Measurements from ENCODE around the gene SENP3. TPM values are rescaled to one million over a fixed set of nuclear protein-coding genes. Genes with fewer than 3 reads are reported as not detected.

The SENP3 gene
- total and polyA plus RNA-seq, 11 donors = 26.4 to 65.5 (median 29.1) TPM

DNA sequence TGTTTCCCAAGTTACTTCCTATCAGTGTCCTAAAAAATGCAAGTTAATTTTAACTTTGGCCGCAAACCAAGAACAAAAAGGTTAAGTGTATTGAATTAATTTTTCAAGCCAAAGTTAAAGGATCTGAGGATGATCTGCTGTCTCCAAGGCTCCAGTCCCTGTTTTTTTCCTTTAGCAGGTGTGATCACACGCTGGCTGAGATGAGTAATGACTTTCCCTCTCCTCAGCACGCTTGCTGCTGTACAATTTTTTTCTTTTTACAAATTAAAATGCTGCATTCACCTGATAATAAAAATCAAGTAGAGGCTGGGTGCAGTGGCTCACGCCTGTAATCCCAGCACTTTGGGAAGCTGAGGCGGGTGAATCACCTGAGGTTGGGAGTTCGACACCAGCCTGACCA, 16.8 kb upstream of the SENP3 start:
- no peak for TF ChIP-seq POLR2A (IDR thresholded peaks at IDR 0.05)
- TF ChIP-seq, protein P1, sequence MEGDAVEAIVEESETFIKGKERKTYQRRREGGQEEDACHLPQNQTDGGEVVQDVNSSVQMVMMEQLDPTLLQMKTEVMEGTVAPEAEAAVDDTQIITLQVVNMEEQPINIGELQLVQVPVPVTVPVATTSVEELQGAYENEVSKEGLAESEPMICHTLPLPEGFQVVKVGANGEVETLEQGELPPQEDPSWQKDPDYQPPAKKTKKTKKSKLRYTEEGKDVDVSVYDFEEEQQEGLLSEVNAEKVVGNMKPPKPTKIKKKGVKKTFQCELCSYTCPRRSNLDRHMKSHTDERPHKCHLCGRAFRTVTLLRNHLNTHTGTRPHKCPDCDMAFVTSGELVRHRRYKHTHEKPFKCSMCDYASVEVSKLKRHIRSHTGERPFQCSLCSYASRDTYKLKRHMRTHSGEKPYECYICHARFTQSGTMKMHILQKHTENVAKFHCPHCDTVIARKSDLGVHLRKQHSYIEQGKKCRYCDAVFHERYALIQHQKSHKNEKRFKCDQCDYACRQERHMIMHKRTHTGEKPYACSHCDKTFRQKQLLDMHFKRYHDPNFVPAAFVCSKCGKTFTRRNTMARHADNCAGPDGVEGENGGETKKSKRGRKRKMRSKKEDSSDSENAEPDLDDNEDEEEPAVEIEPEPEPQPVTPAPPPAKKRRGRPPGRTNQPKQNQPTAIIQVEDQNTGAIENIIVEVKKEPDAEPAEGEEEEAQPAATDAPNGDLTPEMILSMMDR (IDR thresholded peaks at IDR 0.05) = no peak
- WGBS, 4 donors = 60 to 70% (median 63%) methylated on average over 6 of the region's 6 CpGs
- no peaks in the 10 kb centered on the region for H3K27me3 ChIP-seq
- intact Hi-C loops (cut with DNase I) = no loop called here
- ATAC-seq = no peak
- peak overlapping the region in 7 of 12 donors; percentile 5 to 44 (median 29) for H3K27ac ChIP-seq
- H3K4me3 ChIP-seq = no peak overlapping the region
- peaks cover 0 to 34% (median 14%) of the 10 kb centered on the region in 12 donors for H3K4me1 ChIP-seq
- DNase-seq = no peak
- no peaks in the 10 kb centered on the region for H3K9me3 ChIP-seq
- no peaks in the 10 kb centered on the region for H3K36me3 ChIP-seq

DNA sequence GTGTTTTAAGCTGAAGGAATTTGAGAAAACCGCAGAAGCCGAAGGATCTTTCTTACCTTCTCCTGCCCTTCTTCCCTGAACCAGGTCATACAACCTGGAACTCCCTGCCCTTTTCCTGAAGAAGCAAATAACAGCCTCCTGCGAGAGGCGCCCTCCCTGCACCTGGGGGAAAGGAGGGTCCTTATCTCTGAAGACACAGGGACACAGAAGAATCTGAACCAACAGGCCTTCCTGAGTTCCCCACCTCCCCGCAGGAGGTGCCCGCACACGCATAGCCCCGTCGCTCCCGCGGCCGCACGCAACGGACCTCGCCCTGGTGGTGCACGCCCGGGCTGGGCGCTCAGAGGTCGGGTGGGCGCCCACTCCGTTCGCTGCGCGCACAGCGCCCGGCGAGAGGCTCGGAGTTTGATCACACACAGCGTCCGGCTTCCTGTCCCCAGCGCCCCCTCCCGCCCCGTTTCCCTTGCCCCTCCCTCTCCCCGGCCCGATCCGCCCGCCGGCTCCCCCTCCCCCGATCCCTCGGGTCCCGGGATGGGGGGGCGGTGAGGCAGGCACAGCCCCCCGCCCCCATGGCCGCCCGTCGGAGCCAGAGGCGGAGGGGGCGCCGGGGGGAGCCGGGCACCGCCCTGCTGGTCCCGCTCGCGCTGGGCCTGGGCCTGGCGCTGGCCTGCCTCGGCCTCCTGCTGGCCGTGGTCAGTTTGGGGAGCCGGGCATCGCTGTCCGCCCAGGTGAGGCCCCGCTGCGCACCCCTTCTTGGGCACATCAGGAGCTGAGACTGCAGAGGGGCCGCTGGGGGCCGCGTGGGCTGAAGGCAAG, 12.9 kb upstream of the SENP3 start, which contains the start of gene TNFSF12:
Gene TNFSF12 (plus strand): TSS at position 474 of the 816 bp plus-strand sequence. CDS start 96 bp downstream, at position 570.
- peaks cover 0 to 54% (median 20%) of the 10 kb centered on the region in 12 donors for H3K4me1 ChIP-seq
- peak within 1 kb of the TSS; percentile 41 to 96 (median 74) for H3K4me3 ChIP-seq
- no peaks in the 10 kb centered on the region for H3K27me3 ChIP-seq
- DNase-seq (peak; percentile 68 to 89 (median 87)), ATAC-seq (peak; percentile 55 to 89 (median 86))
- peak within 1 kb of the TSS; percentile 75 to 98 (median 95) for H3K27ac ChIP-seq
- peaks cover 0 to 19% (median 6%) of the 10 kb centered on the region in 9 donors for H3K36me3 ChIP-seq
- peak in 1 of 2 donors; percentile 61 for TF ChIP-seq POLR2A (IDR thresholded peaks at IDR 0.05)
- TF ChIP-seq, protein P1 (IDR thresholded peaks at IDR 0.05) = peak in 6 of 12 donors; percentile 4 to 41 (median 25)
- H3K9me3 ChIP-seq = no peaks in the 10 kb centered on the region
- intact Hi-C loops (cut with DNase I) = no loop called here
- WGBS, 4 donors = 2 to 4% (median 2%) methylated on average over 35 to 65 of the region's 65 CpGs

DNA sequence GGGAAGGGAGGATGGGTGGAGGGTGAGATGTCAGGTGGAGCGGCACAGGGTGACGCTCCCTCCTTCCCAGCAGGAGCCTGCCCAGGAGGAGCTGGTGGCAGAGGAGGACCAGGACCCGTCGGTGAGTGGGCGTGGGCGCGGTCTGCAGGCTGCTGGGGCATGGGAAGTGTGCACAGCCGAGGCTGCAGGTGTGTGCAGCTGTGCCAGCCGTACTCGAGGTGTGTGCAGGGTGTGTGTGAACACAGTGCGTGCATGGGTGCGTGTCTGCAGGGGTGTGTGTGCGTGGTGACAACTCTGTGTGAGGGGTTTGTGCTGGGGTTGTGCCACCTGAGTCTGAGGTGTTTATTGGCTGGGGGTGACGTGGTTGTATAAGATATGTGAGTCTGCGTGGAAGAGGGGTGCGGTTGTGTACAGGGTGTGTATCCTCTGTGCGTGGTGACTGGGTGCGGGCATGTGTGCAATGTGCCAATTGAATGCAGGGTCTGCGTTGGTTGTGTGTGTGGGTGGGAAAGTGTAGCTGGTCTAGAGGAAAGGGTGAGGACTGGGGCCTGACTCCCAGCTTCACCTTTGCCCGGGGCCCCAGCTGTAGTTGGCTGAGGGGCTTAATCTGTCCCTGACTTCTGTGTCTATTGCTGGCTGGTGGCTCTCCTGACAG, 12.2 kb upstream of the SENP3 start:
- ATAC-seq (peak; percentile 9 to 73 (median 56)), DNase-seq (no peak)
- Histone ChIP-seq H3K27me3 (no peaks in the 10 kb centered on the region), H3K4me1 (peaks cover 0 to 58% (median 19%) of the 10 kb centered on the region in 12 donors), H3K9me3 (no peaks in the 10 kb centered on the region), H3K4me3 (peak overlapping the region; percentile 41 to 96 (median 74)), H3K36me3 (peaks cover 0 to 21% (median 6%) of the 10 kb centered on the region in 9 donors), H3K27ac (peak overlapping the region; percentile 75 to 98 (median 95))
- 33 to 51% (median 47%) methylated on average over 20 of the region's 20 CpGs for WGBS, 4 donors
- intact Hi-C loops (cut with DNase I) = loop anchor here in 1 of 10 donors (10.0 kb wide), 1 partner anchor 195 kb away; the partner anchor contains the start of genes KCTD11 and TMEM95
- TF ChIP-seq, protein P1 (IDR thresholded peaks at IDR 0.05) = no peak
- no peak for TF ChIP-seq POLR2A (IDR thresholded peaks at IDR 0.05)

All from heart left ventricle (tissue), 16 donors.